GM12878 (cell line): ENCODE measurements around the gene CTAGE9. TPM values are rescaled to one million over a fixed set of nuclear protein-coding genes. Genes with fewer than 3 reads are reported as not detected.

Experiments
- ATAC-seq: fragments of 200-7000 bp; cut with Tn5 transposase; 3 replicates; pipeline ENCODE4 v1.9.1; 2020; ENCODE audit warnings: mild to moderate bottlenecking, moderate library complexity
- BruUV-seq: library from RNA; stranded (reverse); fragments of 400-500 nt; replicated peaks from 2 replicates; lab custom pipeline; 2021; lab: Mats Ljungman, UMichigan
- CTCF ChIA-PET: fragments of 300-600 bp; sonication (Branson Sonifier 250); formaldehyde crosslinking; extraction: SDS; loops from one replicate; lab custom pipeline; 2021; ENCODE audit warnings: inconsistent platforms; lab: Yijun Ruan, JAX
- POLR2A ChIA-PET: fragments of 350-600 bp; formaldehyde crosslinking; extraction: SDS; loops from one replicate; lab custom pipeline; 2021; ENCODE audit warnings: inconsistent platforms; lab: Charles Lee
- RAD21 ChIA-PET: fragments of 300-600 bp; sonication (Branson Sonifier 250); formaldehyde crosslinking; loops from one replicate; lab custom pipeline; 2023; ENCODE audit warnings: antibody characterized with exemption; ENCODE audit not compliant: unreplicated experiment; lab: Charles Lee
- SMC1A ChIA-PET: fragments of 300-600 bp; sonication (Branson Sonifier 250); formaldehyde crosslinking; loops from one replicate; lab custom pipeline; 2023; ENCODE audit not compliant: unreplicated experiment, uncharacterized antibody; lab: Charles Lee
- DNase-seq: peaks from one replicate; pipeline ENCODE4 v3.0.0-alpha.2; 2011; ENCODE audit warnings: low read depth, low spot score
- FAIRE-seq: peaks from 3 replicates; lab custom pipeline; 2011; peaks lifted over from hg19 to GRCh38; lab: Jason Lieb, UNC
- H2AFZ ChIP-seq: 2 replicates; pipeline ENCODE4 v1.6.0; 2011; ENCODE audit warnings: low read depth, low read length, control low read depth; ENCODE audit not compliant: control insufficient read depth
- H3K27ac ChIP-seq: 2 replicates; pipeline ENCODE4 v1.5.1; 2011; ENCODE audit warnings: control low read depth; ENCODE audit not compliant: control insufficient read depth, insufficient read depth
- H3K27me3 ChIP-seq, 2 experiments: replicated peaks in 1 of 2; 2 replicates each; pipeline versions ENCODE4 v1.6.0 to v1.6.1; 2011; ENCODE audit warnings: low read length in 1 of 2; ENCODE audit not compliant: control insufficient read depth in 2 of 2, insufficient read depth in 2 of 2
- H3K36me3 ChIP-seq, 2 experiments: 2 replicates each; pipeline ENCODE4 v1.5.1; 2011; ENCODE audit warnings: low read length in 1 of 2; ENCODE audit not compliant: control insufficient read depth in 2 of 2, insufficient read depth in 2 of 2
- H3K4me1 ChIP-seq: 2 replicates; pipeline ENCODE4 v1.6.1; 2011; ENCODE audit warnings: mild to moderate bottlenecking, low read length, moderate library complexity, mixed read lengths; ENCODE audit not compliant: control insufficient read depth, insufficient read depth
- H3K4me2 ChIP-seq: 2 replicates; pipeline ENCODE4 v1.6.0; 2011; ENCODE audit warnings: control low read depth; ENCODE audit not compliant: control insufficient read depth, insufficient read depth
- H3K4me3 ChIP-seq: fragments of 200-600 bp; sonication (generic); 2 replicates; pipeline ENCODE4 v1.5.1; 2016
- H3K79me2 ChIP-seq: 2 replicates; pipeline ENCODE4 v1.6.0; 2011; ENCODE audit warnings: low read length; ENCODE audit not compliant: control insufficient read depth, insufficient read depth
- H3K9ac ChIP-seq: 2 replicates; pipeline ENCODE4 v1.8.0; 2011; ENCODE audit warnings: low read length, control low read depth, mixed read lengths; ENCODE audit not compliant: control insufficient read depth, insufficient read depth
- H3K9me3 ChIP-seq: replicated peaks from 3 replicates; pipeline ENCODE4 v1.5.1; 2011; ENCODE audit warnings: mild to moderate bottlenecking, low read length; ENCODE audit not compliant: control insufficient read depth, insufficient read depth
- H4K20me1 ChIP-seq: 2 replicates; pipeline ENCODE4 v1.6.0; 2011; ENCODE audit not compliant: control insufficient read depth, insufficient read depth
- DPF2 ChIP-seq: fragments of 450-650 bp; IDR thresholded peaks from 2 replicates; pipeline ENCODE4 v1.6.1; 2017; ENCODE audit warnings: mild to moderate bottlenecking
- IRF4 ChIP-seq: IDR thresholded peaks from 2 replicates; pipeline ENCODE4 v1.6.1; 2011; ENCODE audit warnings: low read depth, low read length
- NFIC ChIP-seq: IDR thresholded peaks from 2 replicates; pipeline ENCODE4 v1.6.1; 2012; ENCODE audit warnings: low read depth, mild to moderate bottlenecking, inconsistent platforms, low read length, moderate library complexity
- POLR2A ChIP-seq: IDR thresholded peaks from 2 replicates; pipeline ENCODE4 v1.6.1; 2011; ENCODE audit warnings: low read depth, mild to moderate bottlenecking, low read length
- SMARCA5 ChIP-seq: fragments of 450-650 bp; IDR thresholded peaks from 2 replicates; pipeline ENCODE4 v1.6.1; 2017; ENCODE audit warnings: mild to moderate bottlenecking
- ZZZ3 ChIP-seq: IDR thresholded peaks from 2 replicates; pipeline ENCODE4 v1.6.1; 2011; ENCODE audit warnings: low read depth; ENCODE audit not compliant: control insufficient read depth, insufficient read length
- WGBS: methylation state at CpG from one replicate; pipeline ENCODE4 v1.1.6; 2016; ENCODE audit warnings: low lambda C conversion rate; ENCODE audit not compliant: insufficient replicate concordance, insufficient coverage; ENCODE audit errors: missing lambda C conversion rate; 5-methylcytosine and 5-hydroxymethylcytosine counted together
- in situ Hi-C: fragments of 300-500 bp; cut with MboI; formaldehyde crosslinking; loops from 9 replicates; pipeline ENCODE4 v1.14.3; 2018; ENCODE audit warnings: mixed read lengths
- intact Hi-C: fragments of 100-400 bp; cut with micrococcal nuclease; formaldehyde crosslinking; loops from one replicate; pipeline ENCODE4 v1.14.2; 2022; ENCODE audit not compliant: unreplicated experiment
- polyA plus RNA-seq, 11 experiments: library from polyadenylated mRNA; depleted of rRNA in 4 of 11; unstranded in 6 of 11; stranded (reverse) in 5 of 11; fragments of >200 nt; fragmentation: Nextera tagmentation in 4 of 11; fragmentation: Illumina TruSeq in 1 of 11; extraction: Ambion mirVana in 4 of 11; extraction: Trizol in 1 of 11; gene quantifications; 1 replicate in 1 of 11; 2 replicates in 10 of 11; pipeline versions ENCODE4 v1.2.1 to v1.2.3, GENCODE V29; 2011 to 2016; ENCODE audit warnings: inconsistent platforms in 2 of 11, missing spikeins in 2 of 11, low read depth in 1 of 11
- total RNA-seq, 4 experiments: library from RNA; depleted of rRNA in 3 of 4; stranded (reverse); fragments of >200 nt in 3 of 4; fragmentation: Illumina TruSeq in 1 of 4; extraction: Trizol in 1 of 4; gene quantifications; 2 replicates each; pipeline versions ENCODE4 v1.2.1 to v1.2.3, GENCODE V29; 2013 to 2021
- TF ChIP-seq, protein P1 (sequence below): IDR thresholded peaks from 2 replicates; pipeline ENCODE4 v1.6.1; 2012; ENCODE audit warnings: mild to moderate bottlenecking, low read depth, low read length
- TF ChIP-seq, protein P2 (sequence below): fragments of 450-650 bp; IDR thresholded peaks from 2 replicates; pipeline ENCODE4 v1.6.1; 2016; ENCODE audit warnings: mild to moderate bottlenecking

Gene CTAGE9
- total and polyA plus RNA-seq, 10 of the 15 experiments (the other 5 are each of a cell fraction or from before 2014, with no cell fraction given), result 0.06 TPM; not detected in 9

DNA sequence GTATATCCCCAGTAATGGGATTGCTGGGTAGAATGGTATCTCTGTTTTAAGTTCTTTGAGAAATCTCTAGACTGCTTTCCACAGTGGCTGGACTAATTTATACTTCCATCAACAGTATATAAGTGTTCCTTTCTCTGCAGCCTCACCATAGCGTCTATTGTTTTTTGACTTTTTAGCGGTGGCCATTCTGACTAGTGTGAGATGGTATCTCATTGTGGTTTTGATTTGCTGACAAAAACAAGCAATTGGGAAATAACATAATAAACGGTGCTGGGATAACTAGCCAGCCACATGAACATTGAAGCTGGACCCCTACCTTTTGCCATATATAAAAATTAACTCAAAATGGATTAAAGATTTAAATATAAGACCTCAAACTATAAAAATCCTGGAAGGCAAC lies 23.8 kb downstream of the CTAGE9 start:
- Histone ChIP-seq H3K9me3 (no peaks in the 10 kb centered on the region; the same call in 1 of the 3 replicates), H3K4me2 (no peak overlapping the region), H3K4me3 (no peak overlapping the region), H3K27me3 (no peaks in the 10 kb centered on the region; a peak in 1 of 4 replicates), H2AFZ (no peak overlapping the region), H3K27ac (no peak overlapping the region), H4K20me1 (no peaks in the 10 kb centered on the region), H3K9ac (no peak overlapping the region)
- DNase-seq, result no peak
- in situ Hi-C loops (no loop called here), intact Hi-C loops (loop anchor here (5.0 kb wide), 1 partner anchor 50 kb away; the partner anchor contains the start of gene ENPP3)
- no peak for ATAC-seq
- FAIRE-seq, result no peak
- ChIA-PET CTCF (interaction anchor here (1.2 kb wide), 1 partner anchor 223 kb away, joined by 3 read pairs; no protein-coding TSS in a partner anchor), POLR2A (no interaction called here), SMC1A (no interaction called here)
- WGBS, result 65% methylated on average over 3 of the region's 3 CpGs
- BruUV-seq, result no TSS peak
- TF ChIP-seq, protein P1, sequence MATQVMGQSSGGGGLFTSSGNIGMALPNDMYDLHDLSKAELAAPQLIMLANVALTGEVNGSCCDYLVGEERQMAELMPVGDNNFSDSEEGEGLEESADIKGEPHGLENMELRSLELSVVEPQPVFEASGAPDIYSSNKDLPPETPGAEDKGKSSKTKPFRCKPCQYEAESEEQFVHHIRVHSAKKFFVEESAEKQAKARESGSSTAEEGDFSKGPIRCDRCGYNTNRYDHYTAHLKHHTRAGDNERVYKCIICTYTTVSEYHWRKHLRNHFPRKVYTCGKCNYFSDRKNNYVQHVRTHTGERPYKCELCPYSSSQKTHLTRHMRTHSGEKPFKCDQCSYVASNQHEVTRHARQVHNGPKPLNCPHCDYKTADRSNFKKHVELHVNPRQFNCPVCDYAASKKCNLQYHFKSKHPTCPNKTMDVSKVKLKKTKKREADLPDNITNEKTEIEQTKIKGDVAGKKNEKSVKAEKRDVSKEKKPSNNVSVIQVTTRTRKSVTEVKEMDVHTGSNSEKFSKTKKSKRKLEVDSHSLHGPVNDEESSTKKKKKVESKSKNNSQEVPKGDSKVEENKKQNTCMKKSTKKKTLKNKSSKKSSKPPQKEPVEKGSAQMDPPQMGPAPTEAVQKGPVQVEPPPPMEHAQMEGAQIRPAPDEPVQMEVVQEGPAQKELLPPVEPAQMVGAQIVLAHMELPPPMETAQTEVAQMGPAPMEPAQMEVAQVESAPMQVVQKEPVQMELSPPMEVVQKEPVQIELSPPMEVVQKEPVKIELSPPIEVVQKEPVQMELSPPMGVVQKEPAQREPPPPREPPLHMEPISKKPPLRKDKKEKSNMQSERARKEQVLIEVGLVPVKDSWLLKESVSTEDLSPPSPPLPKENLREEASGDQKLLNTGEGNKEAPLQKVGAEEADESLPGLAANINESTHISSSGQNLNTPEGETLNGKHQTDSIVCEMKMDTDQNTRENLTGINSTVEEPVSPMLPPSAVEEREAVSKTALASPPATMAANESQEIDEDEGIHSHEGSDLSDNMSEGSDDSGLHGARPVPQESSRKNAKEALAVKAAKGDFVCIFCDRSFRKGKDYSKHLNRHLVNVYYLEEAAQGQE, result no peak
- TF ChIP-seq, all 136 proteins: peak for 0
- Histone ChIP-seq H3K4me1 (peaks cover 8% of the 10 kb centered on the region; the same call in 1 of the 2 replicates), H3K36me3 (no peaks in the 10 kb centered on the region), H3K79me2 (no peaks in the 10 kb centered on the region)
- RAD21 ChIA-PET, result no interaction called here

DNA sequence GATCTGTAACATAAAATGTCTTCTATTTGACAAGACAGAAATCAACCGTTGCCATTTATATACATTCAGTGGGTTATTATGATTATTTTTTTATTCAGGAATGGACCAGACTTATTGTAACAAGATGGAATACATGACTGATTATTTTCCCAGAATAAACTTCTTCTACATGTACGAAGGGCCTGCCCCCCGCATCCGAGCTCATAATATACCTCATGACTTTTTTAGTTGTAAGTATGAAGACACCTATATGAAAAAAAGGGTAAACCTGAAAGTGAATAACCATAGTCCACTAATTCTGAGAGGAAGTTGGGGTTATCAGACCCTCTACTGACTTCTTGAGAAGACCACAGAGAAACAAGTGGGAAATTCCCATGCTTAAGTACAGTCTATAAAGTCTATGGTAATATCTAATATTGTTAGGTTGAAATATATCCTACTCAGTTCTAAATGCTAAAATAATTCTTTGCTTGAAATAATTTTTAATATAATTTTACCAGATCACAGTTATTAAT lies 25.5 kb downstream of the CTAGE9 start:
- H3K4me2 ChIP-seq, result no peak overlapping the region; the same call in 1 of the 2 replicates
- ChIA-PET CTCF (interaction anchor here (0.6 to 0.9 kb wide), 2 partner anchors 10 to 788 kb away, joined by 3 to 5 read pairs; no protein-coding TSS in a partner anchor), SMC1A (no interaction called here), RAD21 (no interaction called here), POLR2A (no interaction called here)
- no peak overlapping the region for H3K9ac ChIP-seq
- no peak overlapping the region for H2AFZ ChIP-seq
- no peaks in the 10 kb centered on the region for H3K79me2 ChIP-seq
- WGBS, result under 1% methylated on average over 4 of the region's 4 CpGs
- in situ Hi-C loops, result no loop called here
- DNase-seq (peak; percentile 30), ATAC-seq (peak; percentile 89), FAIRE-seq (no peak)
- H4K20me1 ChIP-seq, result no peaks in the 10 kb centered on the region
- no peaks in the 10 kb centered on the region for H3K36me3 ChIP-seq
- no peaks in the 10 kb centered on the region; a peak in 2 of 4 replicates for H3K27me3 ChIP-seq
- H3K4me1 ChIP-seq, result peaks cover 8% of the 10 kb centered on the region; the same call in 1 of the 2 replicates
- no peak overlapping the region for H3K27ac ChIP-seq
- BruUV-seq, result no TSS peak
- no peaks in the 10 kb centered on the region; the same call in 1 of the 3 replicates for H3K9me3 ChIP-seq
- intact Hi-C loops, result loop anchor here (5.0 kb wide), 1 partner anchor 48 kb away; the partner anchor contains the start of gene ENPP3
- H3K4me3 ChIP-seq, result no peak overlapping the region
- TF ChIP-seq ZZZ3, result no peak
- TF ChIP-seq DPF2, result peak; percentile 53
- TF ChIP-seq, protein P1, result peak; percentile 21; the same call in 1 of the 2 replicates
- TF ChIP-seq, protein P2, sequence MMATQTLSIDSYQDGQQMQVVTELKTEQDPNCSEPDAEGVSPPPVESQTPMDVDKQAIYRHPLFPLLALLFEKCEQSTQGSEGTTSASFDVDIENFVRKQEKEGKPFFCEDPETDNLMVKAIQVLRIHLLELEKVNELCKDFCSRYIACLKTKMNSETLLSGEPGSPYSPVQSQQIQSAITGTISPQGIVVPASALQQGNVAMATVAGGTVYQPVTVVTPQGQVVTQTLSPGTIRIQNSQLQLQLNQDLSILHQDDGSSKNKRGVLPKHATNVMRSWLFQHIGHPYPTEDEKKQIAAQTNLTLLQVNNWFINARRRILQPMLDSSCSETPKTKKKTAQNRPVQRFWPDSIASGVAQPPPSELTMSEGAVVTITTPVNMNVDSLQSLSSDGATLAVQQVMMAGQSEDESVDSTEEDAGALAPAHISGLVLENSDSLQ, result no peak
- TF ChIP-seq NFIC, result peak; percentile 95
- TF ChIP-seq POLR2A, result no peak
- peak; percentile 74; the same call in 1 of the 2 replicates for TF ChIP-seq IRF4
- TF ChIP-seq SMARCA5, result no peak
